ENCODE measurements around the gene TRIO.

GRCh38 chr5:14341571-14342230 is 198.6 kb downstream of the TRIO start:
- TF ChIP-seq CTCF (IDR thresholded peaks at IDR 0.05) (no peak), POLR2A (IDR thresholded peaks at IDR 0.05) (no peak)
